Uterus (tissue), 2 donors: ENCODE measurements around the gene ADSS1.

Experiments
- CTCF ChIP-seq, 4 experiments: fragments of 200-600 bp in 2 of 4; fragments of 450-650 bp in 2 of 4; sonication (generic) in 2 of 4; IDR thresholded peaks; one replicate each; pipeline ENCODE4 v1.5.1; 2016 to 2019; ENCODE audit warnings: antibody characterized with exemption in 4 of 4, mild to moderate bottlenecking in 2 of 4, moderate library complexity in 1 of 4
- POLR2A ChIP-seq, 2 donors: fragments of 450-650 bp; IDR thresholded peaks; one replicate each; pipeline ENCODE4 v1.6.1; 2016; ENCODE audit warnings: antibody characterized with exemption in 2 of 2, mild to moderate bottlenecking in 1 of 2, moderate library complexity in 1 of 2

DNA sequence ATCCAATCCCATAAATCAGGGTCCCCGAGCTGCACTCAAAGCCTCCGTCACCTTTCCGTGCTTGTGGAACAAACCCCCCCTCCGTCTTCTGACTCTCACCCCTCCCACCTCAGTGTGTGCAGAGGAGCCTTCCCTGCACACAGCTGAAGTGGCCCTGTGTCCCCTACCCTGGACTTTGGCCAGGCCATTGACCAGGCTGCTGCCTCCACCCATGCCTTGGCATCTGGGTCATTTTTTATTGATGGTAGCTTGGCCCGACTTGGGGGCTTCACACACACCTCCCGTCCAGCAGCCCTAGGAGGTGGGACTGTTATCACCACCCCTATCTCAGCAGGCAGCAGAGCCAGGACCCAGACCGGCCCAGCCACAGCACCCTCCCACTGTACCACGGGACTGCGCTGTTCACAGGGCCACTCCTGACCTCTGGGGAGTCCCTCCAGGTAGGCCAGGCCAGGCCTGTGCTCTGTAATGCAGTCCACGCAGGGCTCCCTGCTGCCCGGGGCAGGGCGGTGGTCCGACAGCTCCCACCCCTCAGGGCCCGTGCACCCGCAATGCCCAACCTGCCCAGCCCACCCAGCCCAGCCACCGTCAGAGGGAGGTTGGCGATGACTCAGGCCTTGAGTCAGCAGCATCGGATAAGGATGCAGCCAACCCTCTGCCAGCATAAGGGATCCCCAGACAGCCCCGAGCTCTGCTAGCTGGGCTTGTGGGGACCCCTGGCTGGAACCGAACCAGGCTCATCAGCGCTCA lies 43.8 kb upstream of the ADSS1 start:
- TF ChIP-seq CTCF (IDR thresholded peaks at IDR 0.05) (no peak), POLR2A (IDR thresholded peaks at IDR 0.05) (no peak)
